IgD-negative memory B cell (primary cell): ENCODE data around the gene SLC6A17. TPM values are rescaled to one million over a fixed set of nuclear protein-coding genes. Genes with fewer than 3 reads are reported as not detected.

ENCODE experiments used
- H3K27ac Mint-ChIP-seq, 3 donors: one replicate each; pipeline ENCODE4 v1.8.0; 2020 to 2022; ENCODE audit warnings: mild to moderate bottlenecking in 3 of 3, mixed read lengths in 3 of 3, moderate library complexity in 1 of 3
- H3K27me3 Mint-ChIP-seq: one replicate; pipeline ENCODE4 v1.8.0; 2021; ENCODE audit warnings: mixed read lengths
- H3K36me3 Mint-ChIP-seq: one replicate; pipeline ENCODE4 v1.8.0; 2020; ENCODE audit warnings: mild to moderate bottlenecking, mixed read lengths
- H3K4me1 Mint-ChIP-seq, 3 donors: one replicate each; pipeline ENCODE4 v1.8.0; 2020 to 2022; ENCODE audit warnings: mixed read lengths in 3 of 3, mild to moderate bottlenecking in 1 of 3
- H3K4me3 Mint-ChIP-seq, 4 donors: one replicate each; pipeline ENCODE4 v1.8.0; 2020 to 2022; ENCODE audit warnings: mild to moderate bottlenecking in 4 of 4, mixed read lengths in 4 of 4, moderate library complexity in 3 of 4
- H3K9me3 Mint-ChIP-seq, 3 donors: one replicate each; pipeline ENCODE4 v1.8.0; 2020 to 2021; ENCODE audit warnings: mixed read lengths in 3 of 3, mild to moderate bottlenecking in 1 of 3
- polyA plus RNA-seq: library from polyadenylated mRNA; unstranded; fragments of 300-500 nt; fragmentation: Illumina TruSeq; gene quantifications from one replicate; pipeline ENCODE4 v1.2.3, GENCODE V29; 2021

Gene SLC6A17
- polyA plus RNA-seq: not detected

DNA sequence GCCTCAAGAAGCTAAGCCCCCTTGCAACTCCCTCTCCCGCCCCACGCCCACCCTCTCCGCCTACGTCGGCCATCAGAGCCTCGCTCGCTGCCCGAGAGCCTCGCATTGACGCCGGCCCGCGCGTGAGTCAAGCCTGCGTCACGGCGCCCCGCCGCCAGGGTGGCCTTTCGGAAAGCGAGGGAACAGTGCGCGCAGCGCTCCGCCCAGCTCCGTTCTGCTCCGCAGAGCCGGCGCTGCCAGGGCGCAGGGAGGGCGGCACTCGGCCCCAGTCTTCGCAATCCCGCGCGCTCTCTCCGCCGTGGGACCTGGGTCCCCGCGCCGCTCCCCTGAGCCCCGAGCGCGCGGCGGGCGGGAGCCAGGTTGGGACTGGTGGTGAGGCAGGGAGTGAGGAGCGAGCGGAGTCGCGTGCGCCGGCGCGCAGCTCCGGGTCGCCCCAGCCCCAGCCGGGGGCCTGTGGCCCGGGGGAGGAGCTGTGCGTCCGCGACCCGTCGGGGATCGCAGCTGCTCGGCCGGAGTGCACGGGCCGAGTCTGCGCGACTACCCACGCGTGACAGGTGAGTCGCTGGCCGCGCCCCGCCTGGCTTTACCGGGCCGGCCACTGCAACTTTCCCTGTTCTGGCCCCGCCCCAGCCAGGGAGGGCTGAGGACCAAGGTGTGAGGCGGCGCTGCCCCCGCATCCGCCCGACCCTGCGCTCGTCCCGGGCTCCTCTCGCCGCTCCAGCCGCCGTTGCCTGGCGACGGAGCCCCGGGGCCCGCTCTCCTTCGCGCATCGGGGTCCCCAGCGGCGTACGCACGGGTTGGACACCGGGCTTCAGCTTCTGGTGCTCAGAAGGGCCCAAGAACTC lies at the start of gene SLC6A17:
SLC6A17 (plus strand) TSS at position 165 of the 845 bp plus-strand sequence. CDS start 16,436 bp downstream, outside the sequence.
- peak within 1 kb of the TSS in 2 of 4 donors; percentile 24 to 79 for H3K4me3 Mint-ChIP-seq
- no peaks in the 10 kb centered on the region for H3K36me3 Mint-ChIP-seq
- H3K27ac Mint-ChIP-seq: peak within 1 kb of the TSS in 1 of 3 donors; percentile 48
- no peaks in the 10 kb centered on the region for H3K9me3 Mint-ChIP-seq
- H3K4me1 Mint-ChIP-seq: peaks cover 0 to 2% (median 2%) of the 10 kb centered on the region in 3 donors
- peaks cover 41% of the 10 kb centered on the region for H3K27me3 Mint-ChIP-seq

DNA sequence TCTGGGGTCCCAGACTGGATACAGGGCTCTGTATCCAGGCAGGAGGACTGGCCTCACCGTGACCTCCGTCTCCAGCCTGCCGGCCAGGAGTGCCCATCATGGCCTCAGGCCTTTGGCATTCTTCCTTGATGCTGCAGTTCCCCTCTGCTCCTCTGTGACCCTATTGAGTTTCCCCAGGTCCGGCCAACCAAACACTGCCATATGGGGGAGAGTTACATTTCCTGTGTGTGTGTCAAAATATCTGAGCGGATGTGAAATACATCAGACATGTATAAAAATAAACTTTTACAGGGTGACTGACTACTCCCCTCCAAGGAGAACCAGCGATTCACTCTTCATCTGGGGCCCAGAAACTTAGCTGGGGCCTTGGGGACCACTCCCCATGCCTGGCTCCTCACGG lies 48.2 kb upstream of the SLC6A17 start:
- no peaks in the 10 kb centered on the region for H3K27me3 Mint-ChIP-seq
- no peak overlapping the region for H3K4me3 Mint-ChIP-seq
- no peaks in the 10 kb centered on the region for H3K9me3 Mint-ChIP-seq
- peak overlapping the region in 1 of 3 donors; percentile 41 for H3K27ac Mint-ChIP-seq
- H3K36me3 Mint-ChIP-seq: no peaks in the 10 kb centered on the region
- peaks cover 4 to 6% (median 5%) of the 10 kb centered on the region in 3 donors for H3K4me1 Mint-ChIP-seq

GRCh38 chr1:110106013-110106941 lies 44.0 kb upstream of the SLC6A17 start:
- peaks cover 3% of the 10 kb centered on the region for H3K27me3 Mint-ChIP-seq
- no peak overlapping the region for H3K4me3 Mint-ChIP-seq
- H3K27ac Mint-ChIP-seq: no peak overlapping the region
- H3K36me3 Mint-ChIP-seq: no peaks in the 10 kb centered on the region
- no peaks in the 10 kb centered on the region for H3K9me3 Mint-ChIP-seq
- H3K4me1 Mint-ChIP-seq: peaks cover 3 to 6% (median 5%) of the 10 kb centered on the region in 3 donors

DNA sequence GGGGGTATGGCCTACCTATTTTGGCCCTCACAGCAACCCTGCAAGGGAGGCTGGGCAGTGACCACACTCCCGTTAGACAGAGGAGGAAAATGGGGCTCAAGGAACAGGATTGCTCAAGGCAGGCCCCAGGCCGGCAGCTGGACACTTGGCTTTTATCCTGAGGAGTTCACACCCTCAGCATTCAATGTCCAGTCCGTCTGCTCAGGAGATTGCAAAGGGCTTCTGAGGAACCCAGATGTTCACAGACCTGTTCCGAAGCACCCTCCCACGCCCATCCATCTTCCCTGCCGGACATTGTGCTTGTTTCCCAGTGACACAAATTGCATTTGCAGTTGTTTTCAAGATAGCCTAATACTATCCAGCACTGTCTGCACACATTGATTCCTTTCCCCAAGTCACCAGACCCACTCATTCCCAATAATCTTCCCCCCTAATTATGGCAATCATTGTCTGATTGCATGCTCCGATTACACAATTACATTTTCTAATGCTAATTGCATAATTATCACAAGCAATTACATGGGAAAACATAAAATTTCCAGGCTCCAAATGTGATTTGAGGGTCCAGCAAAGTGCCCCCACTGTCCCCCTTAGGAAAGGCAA lies 42.3 kb upstream of the SLC6A17 start:
- no peaks in the 10 kb centered on the region for H3K36me3 Mint-ChIP-seq
- H3K27me3 Mint-ChIP-seq: peaks cover 6% of the 10 kb centered on the region
- no peaks in the 10 kb centered on the region for H3K9me3 Mint-ChIP-seq
- peaks cover 0 to 2% (median 0%) of the 10 kb centered on the region in 3 donors for H3K4me1 Mint-ChIP-seq
- H3K27ac Mint-ChIP-seq: peak overlapping the region in 1 of 3 donors; percentile 57
- H3K4me3 Mint-ChIP-seq: no peak overlapping the region

GRCh38 chr1:110111081-110111480 lies 39.2 kb upstream of the SLC6A17 start:
- Mint-ChIP-seq H3K9me3 (no peaks in the 10 kb centered on the region), H3K36me3 (no peaks in the 10 kb centered on the region), H3K4me1 (no peaks in the 10 kb centered on the region), H3K27me3 (peaks cover 17% of the 10 kb centered on the region), H3K4me3 (no peak overlapping the region), H3K27ac (no peak overlapping the region)

- Mint-ChIP-seq H3K4me3 (no peak within 1 kb of the TSS), H3K9me3 (no peaks in the 10 kb centered on the region), H3K27ac (no peak within 1 kb of the TSS), H3K4me1 (no peaks in the 10 kb centered on the region), H3K36me3 (no peaks in the 10 kb centered on the region), H3K27me3 (peaks cover 25% of the 10 kb centered on the region)
Measured at GRCh38 chr1:110112143-110112542, 38.2 kb upstream of the SLC6A17 start, which contains the start of gene UBL4B. Gene UBL4B (plus strand): TSS chr1:110112443. CDS start chr1:110112535, 92 bp downstream.

DNA sequence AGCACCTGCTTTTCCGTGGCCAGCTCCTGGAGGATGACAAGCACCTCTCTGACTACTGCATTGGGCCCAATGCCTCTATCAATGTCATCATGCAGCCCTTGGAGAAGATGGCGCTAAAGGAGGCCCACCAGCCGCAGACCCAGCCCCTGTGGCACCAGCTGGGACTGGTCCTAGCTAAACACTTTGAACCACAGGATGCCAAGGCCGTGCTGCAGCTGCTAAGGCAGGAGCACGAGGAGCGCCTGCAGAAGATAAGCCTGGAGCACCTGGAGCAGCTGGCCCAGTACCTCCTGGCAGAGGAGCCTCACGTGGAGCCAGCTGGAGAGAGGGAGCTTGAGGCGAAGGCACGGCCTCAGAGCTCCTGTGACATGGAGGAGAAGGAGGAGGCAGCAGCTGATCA lies 37.6 kb upstream of the SLC6A17 start:
- Mint-ChIP-seq H3K36me3 (no peaks in the 10 kb centered on the region), H3K9me3 (no peaks in the 10 kb centered on the region), H3K27me3 (peaks cover 29% of the 10 kb centered on the region), H3K4me3 (no peak overlapping the region), H3K4me1 (no peaks in the 10 kb centered on the region), H3K27ac (no peak overlapping the region)

DNA sequence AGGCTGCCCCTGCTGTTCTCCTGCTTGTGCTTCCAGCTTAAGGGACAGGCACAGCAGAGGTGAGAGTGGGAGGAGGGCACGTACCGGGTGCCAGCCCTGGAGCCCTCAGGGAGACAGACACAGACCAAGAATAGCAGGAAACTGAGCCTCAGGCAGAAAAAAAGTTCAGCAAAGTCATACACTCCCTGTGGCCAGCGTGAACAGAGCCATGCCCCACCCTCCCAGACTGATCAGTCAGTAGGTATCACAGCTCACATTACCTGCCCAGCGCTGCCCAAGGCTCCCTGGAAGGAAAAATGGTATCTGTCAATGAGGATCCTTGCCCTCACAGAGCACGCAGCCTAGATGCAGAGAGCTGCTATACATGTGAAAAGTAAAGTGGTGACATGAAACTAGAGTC lies 36.7 kb upstream of the SLC6A17 start:
- Mint-ChIP-seq H3K27ac (no peak overlapping the region), H3K4me3 (no peak overlapping the region), H3K27me3 (peaks cover 33% of the 10 kb centered on the region), H3K9me3 (no peaks in the 10 kb centered on the region), H3K4me1 (no peaks in the 10 kb centered on the region), H3K36me3 (no peaks in the 10 kb centered on the region)

DNA sequence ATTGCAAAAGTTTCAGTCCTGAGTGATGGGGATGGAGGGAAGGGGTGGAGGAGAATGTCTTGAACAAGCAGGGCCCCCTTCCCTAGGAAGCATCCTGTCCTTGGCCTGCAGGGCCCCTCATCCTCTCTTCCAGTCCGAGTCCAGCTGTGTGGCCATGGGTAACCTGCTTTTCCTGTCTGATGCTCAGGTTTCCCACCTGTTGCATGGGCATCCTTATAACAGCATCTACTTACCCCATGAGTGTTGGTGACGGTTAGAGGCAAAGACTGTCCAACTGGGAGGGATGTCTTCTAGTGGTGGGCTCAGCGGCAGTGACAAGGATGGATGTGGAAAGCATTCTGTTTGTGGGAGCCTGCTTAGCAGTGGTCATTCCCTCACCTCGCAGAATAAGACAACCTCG lies 36.1 kb upstream of the SLC6A17 start:
- Mint-ChIP-seq H3K9me3 (no peaks in the 10 kb centered on the region), H3K27me3 (peaks cover 33% of the 10 kb centered on the region), H3K4me3 (no peak overlapping the region), H3K27ac (no peak overlapping the region), H3K4me1 (no peaks in the 10 kb centered on the region), H3K36me3 (no peaks in the 10 kb centered on the region)

DNA sequence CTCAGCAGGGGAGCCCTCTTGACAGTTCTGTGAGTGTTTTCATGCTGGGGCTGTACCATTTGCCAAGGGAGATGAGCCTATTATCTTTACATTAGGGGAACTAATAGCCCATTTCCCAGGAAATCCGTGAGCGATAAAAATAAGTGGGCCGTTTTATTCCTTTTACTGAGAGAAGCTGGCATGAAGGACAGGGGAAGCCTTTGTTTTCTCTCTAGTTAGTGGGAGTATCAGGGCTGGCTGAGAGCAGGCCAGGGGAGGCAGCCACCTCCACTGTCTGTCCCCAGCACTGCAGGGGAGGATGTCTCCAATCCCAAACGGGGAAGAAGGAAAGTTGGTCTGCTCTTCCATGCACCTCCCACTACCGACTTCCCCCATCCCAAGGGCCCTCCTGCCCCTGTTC lies 35.5 kb upstream of the SLC6A17 start:
- Mint-ChIP-seq H3K27ac (no peak overlapping the region), H3K4me3 (no peak overlapping the region), H3K27me3 (peaks cover 35% of the 10 kb centered on the region), H3K9me3 (no peaks in the 10 kb centered on the region), H3K4me1 (no peaks in the 10 kb centered on the region), H3K36me3 (no peaks in the 10 kb centered on the region)

- H3K27me3 Mint-ChIP-seq: peaks cover 23% of the 10 kb centered on the region
- peaks cover 1 to 5% (median 5%) of the 10 kb centered on the region in 3 donors for H3K9me3 Mint-ChIP-seq
- H3K36me3 Mint-ChIP-seq: no peaks in the 10 kb centered on the region
- no peak overlapping the region for H3K27ac Mint-ChIP-seq
- H3K4me1 Mint-ChIP-seq: peaks cover 0 to 3% (median 0%) of the 10 kb centered on the region in 3 donors
- H3K4me3 Mint-ChIP-seq: peak overlapping the region in 1 of 4 donors; percentile 21
Measured at GRCh38 chr1:110118636-110119396, 31.5 kb upstream of the SLC6A17 start.

GRCh38 chr1:110119843-110120242 lies 30.5 kb upstream of the SLC6A17 start:
- H3K27ac Mint-ChIP-seq: peak overlapping the region in 1 of 3 donors; percentile 53

GRCh38 chr1:110120960-110121561 lies 29.2 kb upstream of the SLC6A17 start:
- no peaks in the 10 kb centered on the region for H3K36me3 Mint-ChIP-seq
- no peak overlapping the region for H3K27ac Mint-ChIP-seq
- peaks cover 0 to 3% (median 0%) of the 10 kb centered on the region in 3 donors for H3K4me1 Mint-ChIP-seq
- H3K4me3 Mint-ChIP-seq: no peak overlapping the region
- peaks cover 18% of the 10 kb centered on the region for H3K27me3 Mint-ChIP-seq
- H3K9me3 Mint-ChIP-seq: peaks cover 5 to 14% (median 9%) of the 10 kb centered on the region in 3 donors

More at GRCh38 chr1:110119843-110120242, 30.5 kb upstream of the SLC6A17 start:
- H3K27me3 Mint-ChIP-seq: peaks cover 23% of the 10 kb centered on the region
- no peak overlapping the region for H3K4me3 Mint-ChIP-seq
- H3K36me3 Mint-ChIP-seq: no peaks in the 10 kb centered on the region
- peaks cover 3 to 11% (median 6%) of the 10 kb centered on the region in 3 donors for H3K9me3 Mint-ChIP-seq
- peaks cover 0 to 3% (median 0%) of the 10 kb centered on the region in 3 donors for H3K4me1 Mint-ChIP-seq

GRCh38 chr1:110123224-110123623 lies 27.1 kb upstream of the SLC6A17 start:
- Mint-ChIP-seq H3K9me3 (peaks cover 7 to 14% (median 11%) of the 10 kb centered on the region in 3 donors), H3K4me3 (no peak overlapping the region), H3K27ac (peak overlapping the region in 1 of 3 donors; percentile 14), H3K4me1 (peaks cover 0 to 3% (median 0%) of the 10 kb centered on the region in 3 donors), H3K36me3 (no peaks in the 10 kb centered on the region), H3K27me3 (peaks cover 4% of the 10 kb centered on the region)
